Esophagus squamous epithelium (tissue), 5 donors: Measurements from ENCODE around the gene HDGFL2. TPM values are rescaled to one million over a fixed set of nuclear protein-coding genes. Genes with fewer than 3 reads are reported as not detected.

ENCODE experiments used
- DNase-seq: peaks from one replicate; lab custom pipeline; 2025; lab: John Stamatoyannopoulos, UW
- H3K27ac ChIP-seq, 4 donors: fragments of 200-600 bp; sonication (generic); one replicate each; pipeline ENCODE4 v1.5.1; 2016 to 2019; ENCODE audit warnings: mild to moderate bottlenecking in 1 of 4
- H3K27me3 ChIP-seq, 4 donors: fragments of 200-600 bp; sonication (generic); 1 replicate in 3 of 4; 2 replicates in 1 of 4; pipeline versions ENCODE4 v1.5.1 to v1.6.0; 2017 to 2021; ENCODE audit warnings: antibody characterized with exemption in 1 of 4
- H3K36me3 ChIP-seq, 3 donors: fragments of 200-600 bp; sonication (generic); one replicate each; pipeline ENCODE4 v1.5.1; 2016 to 2019
- H3K4me1 ChIP-seq, 3 donors: fragments of 200-600 bp; sonication (generic); one replicate each; pipeline ENCODE4 v1.5.1; 2017 to 2019
- H3K4me3 ChIP-seq, 4 donors: fragments of 200-600 bp; sonication (generic); 1 replicate in 3 of 4; 2 replicates in 1 of 4; pipeline ENCODE4 v1.5.1; 2016 to 2019; ENCODE audit warnings: mild to moderate bottlenecking in 2 of 4, moderate library complexity in 1 of 4
- H3K9me3 ChIP-seq, 3 donors: fragments of 200-600 bp; sonication (generic); one replicate each; pipeline ENCODE4 v1.5.1; 2016 to 2019
- CTCF ChIP-seq, 6 experiments: fragments of 450-650 bp in 4 of 6; fragments of 200-600 bp in 2 of 6; sonication (generic) in 2 of 6; IDR thresholded peaks; one replicate each; pipeline ENCODE4 v1.5.1; 2016 to 2019; ENCODE audit warnings: antibody characterized with exemption in 6 of 6, mild to moderate bottlenecking in 4 of 6, moderate library complexity in 4 of 6
- POLR2A ChIP-seq, 4 donors: fragments of 450-650 bp; IDR thresholded peaks; one replicate each; pipeline ENCODE4 v1.6.1; 2017; ENCODE audit warnings: antibody characterized with exemption in 4 of 4, mild to moderate bottlenecking in 4 of 4, moderate library complexity in 3 of 4
- WGBS, 2 donors: methylation state at CpG; one replicate each; pipeline ENCODE4 v1.1.5; 2018; 5-methylcytosine and 5-hydroxymethylcytosine counted together
- intact Hi-C: fragments of 100-400 bp; cut with DNase I; formaldehyde crosslinking; loops from one replicate; pipeline ENCODE4 v1.15.0; 2022
- total RNA-seq, 4 donors: library from RNA; depleted of rRNA; stranded (reverse); fragments of >200 nt; gene quantifications; one replicate each; pipeline ENCODE4 v1.1.0, GENCODE V29; 2016
- donor health status: DM: yes; HTN: yes; CAD: no.

The HDGFL2 gene
- total RNA-seq, 4 donors from 2014 or later: 18.4 to 28.8 (median 20.5) TPM

GRCh38 chr19:4542896-4543841, 71.1 kb downstream of the HDGFL2 start:
- H3K27ac ChIP-seq: peak overlapping the region in 1 of 4 donors; percentile 14
- intact Hi-C loops: no loop called here
- H3K4me3 ChIP-seq: peak overlapping the region in 2 of 4 donors; percentile 18 to 30
- no peaks in the 10 kb centered on the region for H3K36me3 ChIP-seq
- no peak for TF ChIP-seq CTCF (IDR thresholded peaks at IDR 0.05)
- no peak for TF ChIP-seq POLR2A (IDR thresholded peaks at IDR 0.05)
- H3K9me3 ChIP-seq: no peaks in the 10 kb centered on the region
- H3K4me1 ChIP-seq: peaks cover 6 to 32% (median 8%) of the 10 kb centered on the region in 3 donors
- H3K27me3 ChIP-seq: peaks cover 0 to 25% (median 0%) of the 10 kb centered on the region in 4 donors
- DNase-seq: no peak
- 54 to 79% methylated on average over 3 to 25 of the region's 77 CpGs for WGBS, 2 donors

GRCh38 chr19:4543842-4544647, 71.9 kb downstream of the HDGFL2 start:
- peaks cover 0 to 21% (median 0%) of the 10 kb centered on the region in 4 donors for H3K27me3 ChIP-seq
- 90 to 92% methylated on average over 9 to 16 of the region's 87 CpGs for WGBS, 2 donors
- TF ChIP-seq POLR2A (IDR thresholded peaks at IDR 0.05) (no peak), CTCF (IDR thresholded peaks at IDR 0.05) (no peak)
- H3K36me3 ChIP-seq: no peaks in the 10 kb centered on the region
- peaks cover 6 to 25% (median 6%) of the 10 kb centered on the region in 3 donors for H3K4me1 ChIP-seq
- DNase-seq: no peak
- intact Hi-C loops: no loop called here
- peak overlapping the region in 1 of 4 donors; percentile 14 for H3K27ac ChIP-seq
- peak overlapping the region in 1 of 4 donors; percentile 18 for H3K4me3 ChIP-seq
- no peaks in the 10 kb centered on the region for H3K9me3 ChIP-seq

GRCh38 chr19:4547303-4548237, 75.5 kb downstream of the HDGFL2 start:
- intact Hi-C loops: no loop called here
- Histone ChIP-seq H3K27me3 (peaks cover 0 to 27% (median 0%) of the 10 kb centered on the region in 4 donors), H3K4me3 (no peak overlapping the region), H3K27ac (no peak overlapping the region), H3K9me3 (no peaks in the 10 kb centered on the region), H3K36me3 (no peaks in the 10 kb centered on the region), H3K4me1 (peaks cover 0 to 3% (median 0%) of the 10 kb centered on the region in 3 donors)
- no peak for TF ChIP-seq POLR2A (IDR thresholded peaks at IDR 0.05)
- TF ChIP-seq CTCF (IDR thresholded peaks at IDR 0.05): peak in 1 of 6 experiments; percentile 26
- WGBS, 2 donors: 65 to 80% methylated on average over 7 to 15 of the region's 32 CpGs
- DNase-seq: no peak

- Histone ChIP-seq H3K9me3 (no peaks in the 10 kb centered on the region), H3K4me3 (no peak overlapping the region), H3K4me1 (no peaks in the 10 kb centered on the region), H3K27me3 (peaks cover 0 to 27% (median 0%) of the 10 kb centered on the region in 4 donors), H3K36me3 (no peaks in the 10 kb centered on the region), H3K27ac (no peak overlapping the region)
- TF ChIP-seq CTCF (IDR thresholded peaks at IDR 0.05): no peak
- intact Hi-C loops: no loop called here
- no peak for DNase-seq
- 36 to 53% methylated on average over 3 to 7 of the region's 14 CpGs for WGBS, 2 donors
These were observed 76.1 kb downstream of the HDGFL2 start for GRCh38 chr19:4548238-4548584.
